ENCODE results near the gene SMG6. TPM values are rescaled to one million over a fixed set of nuclear protein-coding genes. Genes with fewer than 3 reads are reported as not detected.

The SMG6 gene
- total and polyA plus RNA-seq, 2 experiments from 2014 or later, result 11.9 to 19.9 TPM

DNA sequence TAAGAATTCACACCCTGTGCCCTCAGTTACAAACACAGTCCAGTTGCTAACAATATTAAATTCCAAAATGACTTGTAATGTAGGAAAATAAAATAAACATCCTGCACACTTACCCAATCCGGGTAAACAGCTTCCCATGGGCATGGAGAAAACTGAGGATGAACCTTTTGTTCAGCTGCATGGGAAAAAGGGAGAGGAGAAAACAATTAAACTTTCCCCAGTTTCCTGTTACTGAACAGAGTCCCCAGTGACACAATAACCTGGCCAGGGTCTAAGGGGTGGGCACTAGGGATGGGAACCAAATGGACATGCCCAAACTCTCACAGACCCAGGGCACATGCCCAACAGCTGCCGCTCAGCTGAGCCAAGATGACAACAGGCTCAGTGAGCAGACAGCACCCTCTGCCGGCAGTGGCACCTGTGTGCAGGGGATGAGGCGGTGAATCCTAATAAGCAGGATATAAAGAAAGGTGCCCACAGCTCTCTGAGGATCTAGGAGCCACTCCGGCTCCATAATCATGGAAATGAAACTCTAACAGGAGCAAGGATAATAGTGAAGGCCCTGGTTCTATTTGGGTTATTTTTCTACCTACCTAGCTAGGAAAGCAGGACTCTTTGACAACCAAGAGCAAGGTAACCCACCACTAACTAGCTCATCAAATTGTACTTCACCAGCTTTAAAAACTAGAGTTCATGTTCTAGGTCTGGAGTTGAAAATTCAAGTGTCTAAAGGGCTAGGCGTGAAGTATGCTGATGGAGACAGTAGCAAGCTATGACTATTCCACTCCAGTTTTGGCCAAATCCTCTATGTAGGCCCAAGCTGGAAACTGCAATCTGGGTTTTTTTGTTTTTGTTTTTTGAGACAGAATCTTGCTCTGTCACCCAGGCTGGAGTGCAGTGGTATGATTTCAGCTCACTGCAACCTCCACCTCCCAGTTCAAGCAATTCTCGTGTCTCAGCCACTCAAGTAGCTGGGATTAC, 58.8 kb downstream of the SMG6 start:
- H3K4me2 ChIP-seq, result no peak overlapping the region
- 52% methylated on average over 7 of the region's 7 CpGs for WGBS (ENCODE audit: low lambda C conversion rate, missing lambda C conversion rate)
- H4K20me1 ChIP-seq (ENCODE audit: insufficient read depth, poor library complexity, severe bottlenecking), result no peaks in the 10 kb centered on the region
- no peaks in the 10 kb centered on the region for H3K9me3 ChIP-seq (ENCODE audit: low read depth)
- TF ChIP-seq, protein P1, sequence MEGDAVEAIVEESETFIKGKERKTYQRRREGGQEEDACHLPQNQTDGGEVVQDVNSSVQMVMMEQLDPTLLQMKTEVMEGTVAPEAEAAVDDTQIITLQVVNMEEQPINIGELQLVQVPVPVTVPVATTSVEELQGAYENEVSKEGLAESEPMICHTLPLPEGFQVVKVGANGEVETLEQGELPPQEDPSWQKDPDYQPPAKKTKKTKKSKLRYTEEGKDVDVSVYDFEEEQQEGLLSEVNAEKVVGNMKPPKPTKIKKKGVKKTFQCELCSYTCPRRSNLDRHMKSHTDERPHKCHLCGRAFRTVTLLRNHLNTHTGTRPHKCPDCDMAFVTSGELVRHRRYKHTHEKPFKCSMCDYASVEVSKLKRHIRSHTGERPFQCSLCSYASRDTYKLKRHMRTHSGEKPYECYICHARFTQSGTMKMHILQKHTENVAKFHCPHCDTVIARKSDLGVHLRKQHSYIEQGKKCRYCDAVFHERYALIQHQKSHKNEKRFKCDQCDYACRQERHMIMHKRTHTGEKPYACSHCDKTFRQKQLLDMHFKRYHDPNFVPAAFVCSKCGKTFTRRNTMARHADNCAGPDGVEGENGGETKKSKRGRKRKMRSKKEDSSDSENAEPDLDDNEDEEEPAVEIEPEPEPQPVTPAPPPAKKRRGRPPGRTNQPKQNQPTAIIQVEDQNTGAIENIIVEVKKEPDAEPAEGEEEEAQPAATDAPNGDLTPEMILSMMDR (IDR thresholded peaks at IDR 0.05; ENCODE audit: poor library complexity), result peak; percentile 96
- TF ChIP-seq EZH2phosphoT487 (IDR thresholded peaks at IDR 0.05; ENCODE audit: low read depth, severe bottlenecking, unreplicated experiment), result no peak
- no peaks in the 10 kb centered on the region for H3K9me2 ChIP-seq (replicated peaks; ENCODE audit: insufficient read depth)
- DNase-seq (ENCODE audit: low spot score), result peak; percentile 88
- no peaks in the 10 kb centered on the region for H3K36me3 ChIP-seq (replicated peaks; ENCODE audit: insufficient read depth, low read depth)
- no peaks in the 10 kb centered on the region for H3K4me1 ChIP-seq (ENCODE audit: insufficient read depth)
- H2AFZ ChIP-seq, result no peak overlapping the region
- H3K79me2 ChIP-seq, result no peaks in the 10 kb centered on the region
- H3K27me3 ChIP-seq, result no peaks in the 10 kb centered on the region
- no peak overlapping the region for H3K4me3 ChIP-seq
- H3K27ac ChIP-seq, result peak overlapping the region; percentile 80

DNA sequence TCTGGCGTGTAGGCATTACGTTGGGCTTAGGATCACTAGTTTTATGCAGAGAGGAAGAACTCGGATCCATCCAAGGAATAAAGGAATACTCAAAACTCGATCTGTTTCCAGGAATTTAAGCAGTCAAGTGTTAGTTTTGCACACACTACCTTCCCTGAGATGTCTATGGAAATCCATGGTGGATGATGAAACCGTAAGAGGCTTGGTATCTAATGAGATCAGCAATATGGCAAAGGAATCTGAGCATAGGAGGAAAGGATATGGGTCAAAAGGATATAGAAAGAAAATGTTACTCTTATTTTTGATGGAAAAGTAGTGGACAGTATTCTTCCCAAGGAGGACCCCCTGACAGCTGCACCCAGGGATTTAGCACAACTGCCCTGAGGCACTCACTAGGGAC, 59.6 kb downstream of the SMG6 start:
- H3K4me1 ChIP-seq (ENCODE audit: insufficient read depth), result no peaks in the 10 kb centered on the region
- TF ChIP-seq, protein P1 (IDR thresholded peaks at IDR 0.05; ENCODE audit: poor library complexity), result no peak
- no peak for TF ChIP-seq EZH2 (IDR thresholded peaks at IDR 0.05; ENCODE audit: borderline replicate concordance)
- no peak for TF ChIP-seq EZH2phosphoT487 (IDR thresholded peaks at IDR 0.05; ENCODE audit: low read depth, severe bottlenecking, unreplicated experiment)
- no peak overlapping the region for H3K4me2 ChIP-seq
- 93% methylated on average over 5 of the region's 5 CpGs for WGBS (ENCODE audit: low lambda C conversion rate, missing lambda C conversion rate)
- H3K27ac ChIP-seq, result peak overlapping the region; percentile 80
- no peaks in the 10 kb centered on the region for H3K36me3 ChIP-seq (replicated peaks; ENCODE audit: insufficient read depth, low read depth)
- H2AFZ ChIP-seq, result no peak overlapping the region
- H4K20me1 ChIP-seq (ENCODE audit: insufficient read depth, poor library complexity, severe bottlenecking), result no peaks in the 10 kb centered on the region
- no peaks in the 10 kb centered on the region for H3K79me2 ChIP-seq
- no peaks in the 10 kb centered on the region for H3K9me3 ChIP-seq (ENCODE audit: low read depth)
- DNase-seq (ENCODE audit: low spot score), result no peak
- no peaks in the 10 kb centered on the region for H3K27me3 ChIP-seq
- no peaks in the 10 kb centered on the region for H3K9me2 ChIP-seq (replicated peaks; ENCODE audit: insufficient read depth)
- no peak overlapping the region for H3K4me3 ChIP-seq

DNA sequence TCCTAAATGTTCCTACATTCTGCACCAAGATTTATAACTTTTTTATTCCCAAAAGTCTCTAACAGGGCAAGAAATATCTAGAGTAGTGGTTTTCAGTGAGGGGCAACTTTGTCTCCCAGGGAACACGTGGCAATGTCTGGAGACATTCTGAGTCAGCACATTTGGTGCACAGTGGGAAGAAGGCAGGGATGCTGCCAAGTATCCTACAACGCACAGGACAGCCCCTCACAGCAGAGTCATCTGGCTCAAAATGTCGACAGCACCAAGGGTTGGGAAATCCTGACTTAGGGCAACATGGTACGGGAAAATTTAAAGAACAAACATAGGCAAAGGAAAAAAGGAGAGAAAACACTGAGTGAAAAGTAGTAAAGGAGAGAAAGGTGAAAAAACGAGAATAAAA, 61.8 kb downstream of the SMG6 start:
- DNase-seq (ENCODE audit: low spot score), result no peak
- H3K36me3 ChIP-seq (replicated peaks; ENCODE audit: insufficient read depth, low read depth), result no peaks in the 10 kb centered on the region
- H3K27me3 ChIP-seq, result no peaks in the 10 kb centered on the region
- H4K20me1 ChIP-seq (ENCODE audit: insufficient read depth, poor library complexity, severe bottlenecking), result no peaks in the 10 kb centered on the region
- no peaks in the 10 kb centered on the region for H3K9me3 ChIP-seq (ENCODE audit: low read depth)
- TF ChIP-seq, protein P1 (IDR thresholded peaks at IDR 0.05; ENCODE audit: poor library complexity), result no peak
- TF ChIP-seq EZH2phosphoT487 (IDR thresholded peaks at IDR 0.05; ENCODE audit: low read depth, severe bottlenecking, unreplicated experiment) (no peak), EZH2 (IDR thresholded peaks at IDR 0.05; ENCODE audit: borderline replicate concordance) (no peak)
- H3K79me2 ChIP-seq, result no peaks in the 10 kb centered on the region
- no peak overlapping the region for H2AFZ ChIP-seq
- H3K4me1 ChIP-seq (ENCODE audit: insufficient read depth), result no peaks in the 10 kb centered on the region
- no peak overlapping the region for H3K4me3 ChIP-seq
- no peak overlapping the region for H3K4me2 ChIP-seq
- no peaks in the 10 kb centered on the region for H3K9me2 ChIP-seq (replicated peaks; ENCODE audit: insufficient read depth)
- WGBS (ENCODE audit: low lambda C conversion rate, missing lambda C conversion rate), result 84% methylated on average over 5 of the region's 5 CpGs
- H3K27ac ChIP-seq, result no peak overlapping the region

Data from hepatocyte (in vitro differentiated cells).